ENCODE data around the gene ZNF429.
"Not testable (repeated sequence)": the region's sequence is repeated elsewhere in the genome, so short reads cannot be mapped to it uniquely, and the experiment has no call there.

Gene ZNF429

DNA sequence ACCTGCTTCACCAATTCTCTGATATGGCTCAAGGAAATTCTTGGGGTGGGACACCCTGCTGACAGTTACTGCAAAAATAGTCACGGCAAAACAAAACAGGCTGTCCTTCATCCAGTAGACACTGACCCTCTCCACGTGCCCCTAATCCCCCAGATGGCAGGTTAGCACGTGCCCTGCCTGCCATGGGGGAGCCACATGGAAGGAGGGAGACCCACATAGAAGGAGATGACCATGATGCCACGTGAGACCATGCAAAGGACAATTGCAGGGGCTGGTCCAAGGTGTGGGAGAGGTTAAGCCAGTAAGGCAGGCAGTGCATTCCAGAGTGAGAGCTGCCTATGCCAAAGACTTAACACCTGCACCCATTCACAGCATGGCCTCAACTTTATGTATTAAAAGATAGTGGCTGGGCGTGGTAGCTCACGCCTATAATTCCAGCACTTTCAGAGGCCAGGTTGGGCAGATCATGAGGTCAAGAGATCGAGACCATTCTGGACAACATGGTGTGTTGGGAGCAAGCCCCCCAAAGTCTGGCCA lies 82.7 kb downstream of the ZNF429 start:
- in situ Hi-C loops (cut with MboI; ENCODE audit: low sequenced_read_pairs), result no loop called here

DNA sequence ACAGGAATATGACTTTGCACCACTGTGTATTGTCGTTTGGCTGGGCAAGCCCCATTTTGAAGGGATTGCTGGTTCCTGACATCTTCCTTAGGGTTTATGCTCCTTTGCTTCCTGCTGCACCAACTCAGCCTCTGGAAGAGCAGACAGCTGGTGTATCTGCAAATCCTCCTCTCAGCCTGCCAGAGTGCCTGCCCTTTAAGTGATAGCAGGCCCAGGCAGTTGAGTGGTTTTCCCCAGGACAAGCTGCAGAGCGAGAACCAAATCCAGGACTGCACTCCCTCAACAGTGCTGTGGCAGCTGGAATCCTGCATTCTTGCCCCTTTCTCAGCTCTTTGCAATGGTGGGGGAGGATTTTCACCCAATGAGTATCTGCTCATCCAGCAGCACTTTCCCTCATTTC lies 85.5 kb downstream of the ZNF429 start:
- in situ Hi-C loops (cut with MboI; ENCODE audit: low sequenced_read_pairs), result no loop called here

DNA sequence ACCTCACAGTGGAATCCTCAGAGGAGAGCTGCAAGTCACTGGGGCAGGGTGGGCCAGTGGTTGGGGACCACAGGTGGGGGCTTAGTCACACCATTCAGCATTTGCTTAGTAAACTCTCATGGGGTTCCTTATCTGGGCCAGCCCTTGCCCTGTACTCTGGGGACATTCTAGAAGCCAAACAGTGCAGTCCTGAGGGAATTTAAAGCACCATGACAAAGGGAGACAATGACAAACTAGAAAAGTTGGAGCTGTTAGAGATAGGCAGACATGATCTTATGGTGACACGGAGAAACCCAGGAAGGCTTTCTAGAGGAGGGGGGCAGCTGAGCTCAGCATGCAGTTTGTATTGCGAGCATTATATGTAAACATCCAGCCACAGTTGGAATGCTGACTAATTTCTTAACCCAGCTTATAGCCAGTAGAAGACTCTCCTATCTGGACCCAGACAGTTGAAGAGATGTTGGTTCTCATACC lies 87.6 kb downstream of the ZNF429 start:
- in situ Hi-C loops (cut with MboI; ENCODE audit: low sequenced_read_pairs), result no loop called here

DNA sequence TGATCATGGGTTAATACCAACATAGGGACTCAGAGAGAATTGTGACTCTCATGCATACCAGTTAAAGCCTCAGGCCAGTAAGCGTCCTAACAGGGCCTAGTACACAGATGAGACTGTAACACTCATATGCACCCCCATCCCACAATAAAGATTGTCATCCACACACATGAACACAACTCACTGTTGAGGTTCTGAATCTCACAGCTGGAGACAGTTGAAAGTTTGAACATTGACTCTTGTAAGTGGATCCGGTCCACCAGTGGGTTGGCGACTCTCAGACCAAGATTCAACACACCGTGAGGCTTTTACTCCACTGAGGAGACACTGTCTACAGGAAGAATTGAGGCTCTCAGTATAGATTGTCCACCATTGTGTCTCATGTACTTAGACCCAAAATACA lies 88.1 kb downstream of the ZNF429 start:
- in situ Hi-C loops (cut with MboI; ENCODE audit: low sequenced_read_pairs), result no loop called here

DNA sequence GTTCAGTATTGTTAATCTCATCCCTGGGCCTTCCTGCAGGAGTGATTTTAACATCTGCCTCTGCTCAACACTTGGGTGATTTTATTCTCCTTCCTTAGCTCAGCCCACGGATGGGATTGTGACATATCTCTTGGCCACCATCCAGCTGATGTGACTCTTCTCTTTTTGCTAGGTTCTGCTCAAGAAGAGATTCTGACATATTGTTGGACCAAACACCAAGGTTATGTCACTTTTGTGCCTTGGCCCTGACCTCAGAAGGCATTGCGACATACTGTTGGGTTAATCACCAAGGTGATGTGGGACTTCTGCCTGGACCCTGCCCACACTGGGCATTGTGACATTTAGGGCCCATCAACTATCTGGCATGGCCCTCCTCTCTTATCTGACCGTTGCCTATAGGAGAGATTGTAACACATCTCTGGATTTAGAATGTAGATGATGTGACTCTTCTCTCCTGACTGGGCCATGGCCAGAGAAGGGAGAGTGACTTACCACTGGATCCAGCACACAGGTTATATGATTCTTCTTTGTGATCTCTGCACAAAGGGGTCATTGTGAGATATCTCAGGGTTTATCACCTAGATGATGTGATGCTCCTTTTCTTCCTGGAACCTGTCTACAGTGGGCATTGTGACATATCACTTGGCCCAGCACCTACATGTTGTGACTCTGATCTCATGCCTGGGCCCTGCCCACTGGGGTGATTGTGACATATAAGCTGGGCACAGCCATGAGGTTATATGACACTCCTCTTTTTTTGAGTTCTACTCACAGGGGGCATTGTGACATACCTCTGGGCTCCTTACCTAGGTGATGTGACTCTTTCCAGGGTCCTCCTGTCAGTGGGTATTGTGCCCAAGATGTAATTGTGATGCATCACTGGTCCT lies 88.8 kb downstream of the ZNF429 start:
- in situ Hi-C loops (cut with MboI; ENCODE audit: low sequenced_read_pairs), result no loop called here

DNA sequence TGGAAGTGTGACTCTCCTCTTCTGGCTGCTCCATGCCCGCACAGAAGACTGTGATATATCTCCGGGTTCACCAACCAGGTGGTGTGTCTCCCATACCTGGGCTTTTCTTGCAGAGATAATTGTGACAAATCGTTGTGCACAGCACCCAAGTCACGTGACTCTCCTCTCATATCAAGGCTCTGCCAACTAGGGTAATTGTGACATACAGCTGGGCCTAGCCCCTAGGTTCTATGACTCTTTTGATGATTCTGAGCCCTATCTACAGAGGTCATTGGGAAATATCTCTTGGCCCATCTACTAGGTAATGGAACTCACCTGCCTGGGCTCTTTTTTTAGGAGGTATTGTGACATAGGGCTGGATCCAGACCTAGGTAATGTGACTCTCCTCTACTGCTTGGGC lies 89.8 kb downstream of the ZNF429 start:
- in situ Hi-C loops (cut with MboI; ENCODE audit: low sequenced_read_pairs), result no loop called here

DNA sequence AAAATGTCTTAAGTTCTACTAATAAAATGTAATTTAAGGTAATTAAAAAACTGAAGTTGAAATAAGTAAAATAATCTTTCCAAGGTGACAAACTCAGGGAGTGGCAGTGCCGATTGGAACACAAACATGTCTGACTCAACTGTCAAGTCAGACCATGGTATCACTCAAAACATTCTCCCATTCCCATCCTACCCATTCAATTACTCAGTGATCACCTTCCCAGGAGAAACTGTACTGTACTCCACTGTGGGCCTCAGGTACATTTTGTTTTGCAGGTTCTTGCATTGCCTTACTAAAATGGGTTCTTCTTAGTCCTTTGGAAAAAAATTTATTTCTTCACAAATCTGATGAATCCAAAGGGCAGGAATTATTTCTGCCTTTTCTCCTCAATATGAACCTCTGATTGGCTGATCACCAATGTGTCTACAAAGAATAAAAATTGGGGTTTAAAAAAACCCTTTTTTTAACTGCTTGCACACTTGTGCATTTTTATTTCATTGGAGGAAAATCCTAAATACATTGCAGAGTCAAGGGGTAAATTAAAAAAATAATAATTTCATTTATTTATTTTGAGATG lies 96.8 kb downstream of the ZNF429 start:
- in situ Hi-C loops (cut with MboI; ENCODE audit: low sequenced_read_pairs), result no loop called here

DNA sequence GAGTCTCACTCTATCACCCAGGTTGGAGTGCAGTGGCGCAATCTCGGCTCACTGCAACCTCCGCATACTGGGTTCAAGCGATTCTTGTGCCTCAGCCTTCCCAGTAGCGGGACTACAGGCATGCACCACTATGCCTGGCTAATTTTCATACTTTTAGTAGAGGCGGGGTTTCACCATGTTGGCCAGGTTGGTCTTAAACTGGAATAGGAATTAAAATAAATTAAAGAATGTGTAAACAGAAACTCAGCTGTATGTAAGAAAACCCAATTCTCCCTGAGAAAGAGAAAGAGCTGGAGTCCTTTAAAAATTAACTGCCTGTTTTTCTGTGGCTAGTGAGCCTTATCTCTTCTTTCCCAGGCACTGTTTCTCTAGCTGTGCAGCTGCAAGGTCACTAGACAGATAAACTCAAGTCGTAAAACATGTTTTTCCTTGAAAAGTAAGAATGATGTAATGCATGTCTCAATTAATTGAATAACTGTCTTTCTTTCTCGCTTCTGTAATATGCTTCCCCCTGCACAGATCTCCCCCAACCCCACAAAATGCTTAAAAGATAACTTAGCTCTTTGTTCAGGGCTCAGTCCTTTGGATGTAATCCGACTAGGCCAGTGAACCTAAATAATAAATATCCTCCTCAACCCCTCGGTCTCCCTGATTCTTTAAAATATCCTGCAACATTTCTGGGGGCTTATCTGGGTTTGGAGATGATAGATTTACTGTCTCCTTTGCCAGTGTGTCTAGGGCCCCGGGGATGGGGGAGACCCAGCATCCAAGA lies 97.4 kb downstream of the ZNF429 start:
- in situ Hi-C loops (cut with MboI; ENCODE audit: low sequenced_read_pairs), result not testable (repeated sequence)

DNA sequence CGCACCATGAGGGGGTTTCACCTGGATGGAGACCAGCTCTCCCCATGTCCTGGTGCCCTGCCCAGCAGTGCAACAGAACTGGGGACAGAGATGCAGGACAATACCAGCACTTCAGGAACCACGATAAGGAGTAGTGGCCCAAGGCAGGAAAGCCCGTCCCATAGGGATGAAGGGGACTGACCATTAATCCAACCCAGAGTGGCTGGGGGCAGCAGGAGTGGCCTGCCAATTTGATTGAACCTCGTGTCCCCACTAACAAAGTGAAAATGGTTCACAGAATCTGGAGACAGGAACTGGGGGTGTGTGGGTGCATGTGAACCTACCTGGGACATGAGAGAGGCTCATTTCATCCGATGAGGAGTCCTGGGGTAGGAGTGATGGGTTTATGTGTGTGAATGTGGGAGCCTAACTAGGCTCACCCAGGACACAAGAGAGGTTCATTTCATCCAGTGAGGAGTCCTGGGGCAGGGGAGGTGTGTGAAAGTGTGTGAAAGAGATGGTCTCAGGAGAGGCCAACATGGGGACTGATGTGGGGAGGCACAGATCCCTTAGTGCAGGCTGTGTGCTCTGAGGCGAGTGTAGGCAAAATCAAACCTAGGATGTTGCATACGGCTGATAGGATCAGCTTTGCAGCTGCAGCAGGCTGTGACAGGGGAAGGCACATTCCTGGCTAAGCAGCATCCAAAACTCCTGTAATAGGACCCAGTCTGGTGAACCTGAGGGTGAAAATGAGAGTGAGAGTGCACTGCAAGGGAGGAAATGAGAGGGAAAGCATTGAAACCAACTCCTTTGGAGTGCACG lies 98.2 kb downstream of the ZNF429 start:
- in situ Hi-C loops (cut with MboI; ENCODE audit: low sequenced_read_pairs), result no loop called here

DNA sequence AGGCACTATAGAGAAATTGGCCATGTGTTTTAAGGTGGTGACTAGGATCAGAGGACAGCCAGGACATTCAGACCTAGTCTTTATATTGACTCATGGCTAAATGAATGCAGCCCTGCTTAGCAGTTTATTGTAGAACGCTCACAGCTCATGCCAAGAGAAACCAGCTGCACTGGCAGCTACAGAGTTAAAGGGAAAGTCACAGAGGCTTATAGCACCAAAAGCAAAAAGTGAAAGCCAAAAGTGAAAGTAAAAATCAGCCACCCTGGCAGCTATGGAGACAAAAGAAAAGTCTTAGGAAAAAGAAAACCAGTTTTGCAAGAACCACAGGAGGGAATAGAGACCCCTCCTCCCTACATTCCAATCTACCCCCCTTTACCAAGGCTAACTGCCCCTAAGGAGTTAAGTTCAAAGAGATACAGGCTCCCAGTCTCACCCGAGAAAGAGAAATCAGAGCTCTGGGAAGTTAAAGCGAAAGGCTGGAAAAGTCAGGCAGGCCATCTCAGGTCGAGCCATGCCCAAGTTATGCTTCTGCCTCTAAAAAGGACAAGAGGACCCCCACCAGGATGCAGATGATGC lies 99.0 kb downstream of the ZNF429 start:
- in situ Hi-C loops (cut with MboI; ENCODE audit: low sequenced_read_pairs), result no loop called here

All from HL-60/S4 (cell line).